SHP77 (cell line): ENCODE measurements around the gene ZFYVE28.
A peak's percentile ranks its signal among the peaks of the same experiment; 100 is the strongest.

Source experiments
- DNase-seq, 2 experiments: peaks; one replicate each; lab custom pipeline; 2025; lab: John Stamatoyannopoulos, UW

Gene ZFYVE28

GRCh38 chr4:2304321-2304876 is 114.0 kb downstream of the ZFYVE28 start:
- DNase-seq: no peak

- DNase-seq: no peak
Observed at GRCh38 chr4:2303686-2304320, 114.6 kb downstream of the ZFYVE28 start.

DNA sequence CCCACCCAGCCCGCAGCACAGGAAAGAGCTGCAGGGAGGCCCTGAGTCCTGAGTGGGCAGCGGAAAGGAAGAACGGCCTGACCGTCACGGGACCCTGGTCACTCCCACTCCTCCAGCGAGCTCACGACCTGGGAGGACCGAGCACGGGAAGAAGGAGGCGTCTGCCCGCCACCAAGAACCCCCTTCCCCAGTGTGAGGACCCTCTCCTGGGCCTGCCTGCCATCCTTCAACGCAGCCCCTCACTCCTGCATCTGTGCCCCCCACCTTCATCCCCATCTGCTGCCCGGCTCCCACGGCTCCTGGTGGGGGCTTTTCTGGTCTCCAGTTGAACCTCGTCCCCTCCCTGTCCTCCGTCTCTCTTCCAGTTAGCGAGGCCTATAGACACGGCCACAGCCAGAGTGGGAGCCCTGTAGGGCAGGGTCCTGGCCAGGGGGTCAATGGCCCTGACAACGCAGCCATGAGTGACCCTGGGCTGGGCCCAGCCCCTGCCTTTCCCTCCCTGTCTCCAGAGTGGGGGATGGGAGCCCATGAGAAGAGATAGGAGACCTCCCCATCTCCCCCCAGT is 115.2 kb downstream of the ZFYVE28 start:
- no peak for DNase-seq

DNA sequence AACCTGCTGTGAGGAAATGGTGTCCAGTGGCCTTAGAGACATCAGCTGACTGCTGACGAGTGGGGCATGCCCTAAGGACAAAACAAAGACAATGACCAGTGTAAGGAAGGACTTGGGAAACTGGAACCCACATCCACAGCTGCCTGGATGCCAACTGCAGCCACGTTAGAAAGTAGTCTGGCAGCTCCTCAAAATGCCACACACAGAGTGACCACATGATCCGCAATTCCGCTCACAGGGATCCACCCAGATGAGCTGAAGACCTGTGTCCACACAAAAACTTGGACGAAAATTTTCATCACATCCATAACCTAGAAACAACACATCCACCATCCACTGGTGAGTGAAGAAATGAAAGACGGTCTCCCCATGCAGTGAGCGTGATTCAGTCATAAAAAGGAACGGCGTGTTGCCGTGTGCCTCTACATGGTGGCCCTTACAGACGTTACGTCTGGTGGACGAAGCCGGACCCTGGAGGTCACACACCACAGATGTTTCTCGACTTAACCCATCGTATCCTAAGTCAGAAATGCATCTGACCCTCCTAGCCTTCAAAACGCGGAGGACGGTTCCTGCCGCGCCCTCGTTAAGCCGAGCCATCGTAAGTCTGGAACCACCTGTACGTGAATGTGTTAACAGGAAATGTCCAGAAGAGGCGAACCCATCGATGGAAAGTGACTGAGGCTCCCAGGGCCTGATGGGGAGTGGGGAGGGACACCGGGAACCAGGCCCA is 115.9 kb downstream of the ZFYVE28 start:
- DNase-seq: no peak

DNA sequence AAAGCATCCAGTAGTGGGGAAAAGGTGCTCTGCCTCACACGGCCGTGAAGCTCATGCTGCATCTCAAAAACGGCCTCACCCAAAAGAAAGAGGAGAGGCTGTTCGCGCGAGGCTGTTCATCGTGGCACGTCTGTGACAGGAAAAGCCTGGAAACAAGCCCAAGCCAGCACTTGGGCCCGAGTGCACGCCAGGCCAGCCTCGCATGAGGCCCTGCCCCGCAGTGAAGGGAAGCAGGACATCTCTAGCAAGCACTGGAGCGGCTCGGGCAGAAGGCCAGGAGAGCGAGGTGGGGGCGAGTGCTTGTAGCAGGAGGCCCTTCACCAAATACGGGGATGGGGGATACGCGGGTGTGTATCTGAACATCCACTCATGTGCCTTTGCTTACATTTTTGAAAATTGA is 116.6 kb downstream of the ZFYVE28 start:
- no peak for DNase-seq

- DNase-seq: no peak
Observed at GRCh38 chr4:2301225-2301642, 117.2 kb downstream of the ZFYVE28 start.

DNA sequence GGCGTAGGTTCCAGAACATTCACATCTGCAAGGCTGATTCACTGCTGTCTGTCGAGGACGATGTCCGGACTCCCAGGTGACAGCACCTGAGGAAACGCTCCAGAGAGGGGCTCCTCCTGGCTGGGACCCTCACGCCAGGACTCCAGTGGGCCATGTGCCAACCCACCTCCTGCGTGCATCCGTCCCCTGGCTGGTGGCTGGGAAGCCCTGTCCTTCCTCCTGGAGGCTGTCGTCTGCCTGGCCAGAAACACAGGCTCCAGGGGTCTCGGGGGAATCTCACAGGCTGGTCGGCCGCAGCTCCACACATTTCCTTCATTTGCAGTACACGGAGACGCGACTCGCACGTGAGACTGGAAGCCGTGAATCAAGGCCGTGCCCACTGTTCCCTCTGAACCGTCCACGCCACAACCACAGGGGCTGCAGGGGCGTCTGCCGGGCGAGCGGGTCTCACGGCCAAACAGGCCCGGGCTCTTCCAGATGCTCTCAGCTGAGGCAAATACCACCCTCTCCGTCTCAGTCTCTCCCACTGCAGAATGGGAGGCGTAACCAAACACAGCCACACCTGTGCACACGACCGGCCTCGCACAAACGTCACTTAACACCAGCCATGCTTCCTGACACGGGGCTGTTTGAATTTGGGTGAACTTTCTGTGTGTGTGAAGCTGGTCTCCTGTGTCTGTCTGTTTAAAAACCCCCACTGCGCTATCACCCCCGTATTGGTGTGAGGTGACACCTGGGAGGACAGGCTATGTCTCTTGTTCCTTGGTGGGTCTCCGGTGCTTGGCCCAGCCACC is 117.8 kb downstream of the ZFYVE28 start:
- DNase-seq: no peak

GRCh38 chr4:2299794-2300193 is 118.7 kb downstream of the ZFYVE28 start:
- DNase-seq: no peak

DNA sequence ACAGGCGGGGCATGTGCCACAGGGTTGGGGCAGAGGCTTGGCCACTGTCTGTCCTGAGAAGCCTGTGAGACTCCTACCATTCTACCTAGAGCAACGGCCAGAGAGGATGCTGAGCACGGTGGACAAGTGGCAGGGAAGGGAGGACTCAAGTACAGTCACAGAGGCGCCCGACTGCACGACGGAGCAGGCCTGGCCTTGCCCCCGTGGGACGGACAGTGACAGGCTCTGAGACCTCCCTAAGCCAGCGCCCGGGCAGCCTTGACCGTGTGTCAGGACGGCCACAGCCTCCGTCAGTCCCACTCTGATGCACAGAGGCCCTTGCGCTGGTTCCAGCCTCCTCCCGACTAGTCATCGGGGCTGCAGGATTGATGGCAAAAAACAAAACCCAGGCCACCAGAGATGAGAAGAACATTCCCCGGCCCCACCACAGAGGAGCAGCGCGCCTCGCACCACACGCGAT is 119.9 kb downstream of the ZFYVE28 start:
- DNase-seq: no peak

DNA sequence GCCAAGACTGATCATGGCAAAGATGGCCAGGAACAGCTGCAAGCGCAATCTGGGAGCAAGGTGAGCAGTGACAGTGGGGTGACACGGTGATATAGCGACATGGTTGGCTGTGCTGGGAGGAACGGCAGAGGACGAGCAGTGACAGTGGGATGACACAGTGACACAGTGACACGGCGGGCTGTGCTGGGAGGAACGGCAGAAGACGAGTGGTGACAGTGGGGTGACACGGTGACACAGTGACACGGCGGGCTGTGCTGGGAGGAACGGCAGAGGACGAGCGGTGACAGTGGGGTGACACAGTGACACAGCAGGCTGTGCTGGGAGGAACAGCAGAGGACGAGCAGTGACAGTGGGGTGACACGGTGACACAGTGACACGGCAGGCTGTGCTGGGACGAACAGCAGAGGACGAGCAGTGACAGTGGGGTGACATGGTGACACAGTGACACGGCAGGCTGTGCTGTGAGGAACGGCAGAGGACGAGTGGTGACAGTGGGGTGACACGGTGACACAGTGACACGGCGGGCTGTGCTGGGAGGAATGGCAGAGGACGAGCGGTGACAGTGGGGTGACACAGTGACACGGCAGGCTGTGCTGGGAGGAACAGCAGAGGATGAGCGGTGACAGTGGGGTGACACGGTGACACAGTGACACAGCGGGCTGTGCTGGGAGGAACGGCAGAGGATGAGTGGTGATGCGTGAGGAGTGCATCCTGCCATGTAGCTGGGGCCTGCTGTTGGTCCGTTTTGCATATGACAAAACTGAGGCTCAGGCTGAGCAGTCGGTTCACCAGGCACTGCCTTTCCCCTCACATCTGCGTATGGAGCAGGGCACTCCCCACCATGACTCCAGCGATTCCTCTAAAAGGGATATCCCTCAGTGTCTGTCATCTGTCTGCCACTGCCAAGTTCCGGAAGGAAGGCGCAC is 120.6 kb downstream of the ZFYVE28 start:
- no peak for DNase-seq

- DNase-seq: peak; percentile 53 to 57
Observed at GRCh38 chr4:2296631-2297601, 121.5 kb downstream of the ZFYVE28 start.

GRCh38 chr4:2295900-2296442 is 122.5 kb downstream of the ZFYVE28 start:
- no peak for DNase-seq

- DNase-seq: no peak
Observed at GRCh38 chr4:2295500-2295899, 122.9 kb downstream of the ZFYVE28 start.

GRCh38 chr4:2292646-2293108 is 125.8 kb downstream of the ZFYVE28 start:
- no peak for DNase-seq

GRCh38 chr4:2291705-2292645 is 126.5 kb downstream of the ZFYVE28 start:
- DNase-seq: no peak

DNA sequence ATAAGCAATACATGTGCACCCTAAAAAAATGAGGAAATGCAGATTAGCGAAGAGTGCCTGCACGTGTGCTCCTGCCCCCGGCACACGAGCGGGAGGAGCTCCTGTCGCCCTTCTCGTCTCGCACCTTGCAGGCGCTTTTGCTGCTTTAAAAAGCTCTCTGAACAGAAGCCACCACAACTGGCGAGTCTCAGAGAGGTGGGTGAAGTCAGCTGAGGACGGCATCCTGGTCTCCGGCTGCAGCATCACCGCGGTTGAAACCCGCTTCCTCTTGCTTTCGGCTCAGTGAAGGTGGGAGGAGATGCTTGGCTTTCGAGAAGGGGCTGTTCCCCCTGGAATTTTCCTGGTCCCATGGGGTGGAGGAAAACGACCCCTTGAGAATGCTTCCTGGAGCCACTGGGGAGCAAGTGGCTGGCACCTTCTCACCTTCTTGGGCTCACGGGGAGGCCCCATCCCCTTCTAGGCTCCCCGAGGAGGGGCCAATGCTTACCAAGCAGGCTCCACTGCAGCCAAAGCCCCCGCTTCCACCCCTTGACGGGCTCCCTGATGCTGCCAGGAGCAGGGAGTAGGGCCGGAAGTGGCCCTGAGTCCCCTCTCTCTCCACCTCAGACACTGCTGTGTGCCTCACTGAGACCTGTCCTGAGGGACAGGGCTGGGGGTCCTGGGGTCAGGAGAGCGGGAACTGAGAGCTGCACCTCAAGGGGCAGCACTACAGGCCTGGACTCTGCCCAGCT is 127.3 kb downstream of the ZFYVE28 start:
- no peak for DNase-seq

DNA sequence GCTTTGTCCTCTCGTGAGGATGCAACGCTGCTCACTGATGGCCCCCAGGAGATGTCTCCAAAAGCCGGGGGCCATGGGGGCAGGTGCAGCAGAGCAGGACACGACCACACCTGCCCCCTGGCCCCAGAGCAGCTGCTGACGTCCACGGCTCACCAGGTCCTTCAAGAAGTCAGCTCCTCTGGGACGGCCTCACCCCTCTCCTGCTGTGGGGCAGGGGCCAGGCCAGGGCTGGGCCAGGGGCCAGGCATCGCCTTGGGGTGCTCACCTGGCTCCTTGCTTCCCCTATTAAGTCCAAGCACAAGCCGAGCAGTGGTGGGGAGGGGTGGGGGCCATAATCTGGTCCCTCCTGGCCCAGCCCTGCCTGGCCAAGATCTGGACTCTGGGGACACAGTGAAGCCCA is 128.0 kb downstream of the ZFYVE28 start:
- no peak for DNase-seq

DNA sequence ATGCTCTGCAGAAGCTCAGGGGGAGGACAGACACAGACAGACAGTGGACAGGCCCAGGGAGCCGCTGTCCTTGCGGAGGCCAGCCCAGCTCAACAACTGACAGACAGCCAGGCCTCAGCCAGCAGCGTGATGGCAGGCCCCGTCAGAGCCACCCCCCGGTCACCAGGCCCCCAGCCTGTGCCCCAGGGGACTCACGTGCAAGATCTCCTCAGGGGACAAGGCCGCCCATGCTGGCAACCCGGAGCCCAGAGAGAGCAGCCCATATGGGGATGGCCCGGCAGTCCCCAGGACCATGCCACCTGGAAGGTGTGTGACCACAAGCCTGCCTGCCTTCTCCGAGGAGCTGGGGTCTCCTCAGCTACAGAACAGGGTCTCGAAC is 128.5 kb downstream of the ZFYVE28 start:
- DNase-seq: no peak
